Measurements from ENCODE around the gene MORN1. TPM values are rescaled to one million over a fixed set of nuclear protein-coding genes. Genes with fewer than 3 reads are reported as not detected.

The MORN1 gene
- polyA plus RNA-seq, 1 of the 3 experiments (the other 2 are of a cell fraction) = 16.3 TPM

GRCh38 chr1:2303781-2304180 is 87.6 kb downstream of the MORN1 start:
- ChIA-PET CTCF (interaction anchor here (1.2 to 1.3 kb wide), 2 partner anchors 74 to 109 kb away, joined by 3 read pairs; partner anchors contain the start of gene FAAP20), POLR2A (no interaction called here)
- H2AFZ ChIP-seq (ENCODE audit: low read depth) = no peak overlapping the region
- 95% methylated on average over 26 of the region's 26 CpGs for WGBS (ENCODE audit: low lambda C conversion rate)
- no peaks in the 10 kb centered on the region for H3K9me3 ChIP-seq
- H3F3A ChIP-seq (replicated peaks; ENCODE audit: insufficient read depth) = peaks cover 4% of the 10 kb centered on the region
- TF ChIP-seq USF1 (IDR thresholded peaks at IDR 0.05; ENCODE audit: borderline replicate concordance, low read depth) (no peak), TAF1 (IDR thresholded peaks at IDR 0.05; ENCODE audit: borderline replicate concordance, low read depth, low read length) (no peak)
- no peak overlapping the region for H3K4me2 ChIP-seq
- no peak for DNase-seq
- no peak overlapping the region for H3K9ac ChIP-seq
- H3K4me3 ChIP-seq (ENCODE audit: low read depth in 2 of 2, low read length in 1 of 2) = no peak overlapping the region
- no peaks in the 10 kb centered on the region for H3K27me3 ChIP-seq (ENCODE audit: insufficient read depth)
- no peaks in the 10 kb centered on the region for H3K9me2 ChIP-seq
- peaks cover 38% of the 10 kb centered on the region for H3K79me2 ChIP-seq (ENCODE audit: insufficient read depth)
- peaks cover 0 to 37% of the 10 kb centered on the region in 2 experiments; a peak in 1 of 4 replicates for H3K4me1 ChIP-seq (ENCODE audit: control insufficient read depth in 1 of 2, insufficient read depth in 2 of 2, low read depth in 1 of 2, low read length in 1 of 2)
- H3K27ac ChIP-seq (ENCODE audit: low read depth in 2 of 2, low read length in 1 of 2) = no peak overlapping the region
- peaks cover 3 to 55% of the 10 kb centered on the region in 2 experiments for H3K36me3 ChIP-seq (replicated peaks in 1 of 2; ENCODE audit: control insufficient read depth in 1 of 2, insufficient read depth in 2 of 2, low read length in 1 of 2)
- H4K20me1 ChIP-seq (ENCODE audit: insufficient read depth) = peaks cover 43% of the 10 kb centered on the region

GRCh38 chr1:2303016-2303775 is 88.2 kb downstream of the MORN1 start:
- Histone ChIP-seq H3K4me2 (no peak overlapping the region), H3K27ac (ENCODE audit: low read depth in 2 of 2, low read length in 1 of 2) (no peak overlapping the region; a peak in 1 of 4 replicates), H3K9me3 (no peaks in the 10 kb centered on the region), H2AFZ (ENCODE audit: low read depth) (no peak overlapping the region), H3K9me2 (no peaks in the 10 kb centered on the region), H3K79me2 (ENCODE audit: insufficient read depth) (peaks cover 44% of the 10 kb centered on the region), H3K4me1 (ENCODE audit: control insufficient read depth in 1 of 2, insufficient read depth in 2 of 2, low read depth in 1 of 2, low read length in 1 of 2) (peaks cover 0 to 43% of the 10 kb centered on the region in 2 experiments; a peak in 1 of 4 replicates), H3K4me3 (ENCODE audit: low read depth in 2 of 2, low read length in 1 of 2) (no peak overlapping the region), H3K36me3 (replicated peaks in 1 of 2; ENCODE audit: control insufficient read depth in 1 of 2, insufficient read depth in 2 of 2, low read length in 1 of 2) (peaks cover 3 to 49% of the 10 kb centered on the region in 2 experiments), H3K27me3 (ENCODE audit: insufficient read depth) (no peaks in the 10 kb centered on the region), H3F3A (replicated peaks; ENCODE audit: insufficient read depth) (peaks cover 4% of the 10 kb centered on the region), H4K20me1 (ENCODE audit: insufficient read depth) (peaks cover 49% of the 10 kb centered on the region), H3K9ac (no peak overlapping the region)
- DNase-seq = no peak
- POLR2A ChIA-PET = no interaction called here
- WGBS (ENCODE audit: low lambda C conversion rate) = 98% methylated on average over 19 of the region's 35 CpGs
- CTCF ChIA-PET = interaction anchor here (0.8 to 1.3 kb wide), 4 partner anchors 12 to 108 kb away, joined by 3 read pairs; partner anchors contain the start of gene FAAP20
- TF ChIP-seq SIN3A (IDR thresholded peaks at IDR 0.05; ENCODE audit: borderline replicate concordance, low read depth, low read length) = no peak
- no peak for TF ChIP-seq FOXM1 (IDR thresholded peaks at IDR 0.05; ENCODE audit: low read depth)
- TF ChIP-seq MXI1 (IDR thresholded peaks at IDR 0.05; ENCODE audit: low read depth, low read length) = no peak
- TF ChIP-seq IRF3 (IDR thresholded peaks at IDR 0.05; ENCODE audit: low read depth, low read length) = no peak
- no peak for TF ChIP-seq TCF12 (IDR thresholded peaks at IDR 0.05)
- no peak for TF ChIP-seq NFIC (IDR thresholded peaks at IDR 0.05; ENCODE audit: borderline replicate concordance)
- no peak for TF ChIP-seq ZBTB33 (IDR thresholded peaks at IDR 0.05; ENCODE audit: borderline replicate concordance, low read depth)
- no peak for TF ChIP-seq TAF1 (IDR thresholded peaks at IDR 0.05; ENCODE audit: borderline replicate concordance, low read depth, low read length)
- TF ChIP-seq TEAD4 (IDR thresholded peaks at IDR 0.05; ENCODE audit: borderline replicate concordance, insufficient read depth) = no peak
- no peak for TF ChIP-seq CTCF (IDR thresholded peaks at IDR 0.05)
- no peak for TF ChIP-seq CHD2 (IDR thresholded peaks at IDR 0.05; ENCODE audit: low read length, partially characterized antibody)
- no peak for TF ChIP-seq FOSL2 (IDR thresholded peaks at IDR 0.05; ENCODE audit: borderline replicate concordance, low read depth)
- no peak for TF ChIP-seq PBX3 (IDR thresholded peaks at IDR 0.05)

Data from SK-N-SH (cell line).